Keratinocyte (primary cell): ENCODE results near the gene SAMD4A. TPM values are rescaled to one million over a fixed set of nuclear protein-coding genes. Genes with fewer than 3 reads are reported as not detected.
"Not testable (repeated sequence)": the region's sequence is repeated elsewhere in the genome, so short reads cannot be mapped to it uniquely, and the experiment has no call there.

Source experiments
- DNase-seq: peaks from one replicate; pipeline ENCODE4 v3.0.0-alpha.2; 2011; ENCODE audit warnings: low read depth, missing footprints, low spot score
- FAIRE-seq: peaks from 2 replicates; lab custom pipeline; 2011; peaks lifted over from hg19 to GRCh38; lab: Jason Lieb, UNC
- H2AFZ ChIP-seq: 2 replicates; pipeline ENCODE4 v1.6.0; 2012; ENCODE audit warnings: low read length, control low read depth, inconsistent platforms; ENCODE audit not compliant: control insufficient read depth
- H3K27ac ChIP-seq: 2 replicates; pipeline ENCODE4 v1.5.1; 2011; ENCODE audit warnings: low read length; ENCODE audit not compliant: control insufficient read depth, insufficient read depth
- H3K27me3 ChIP-seq: 3 replicates; pipeline ENCODE4 v1.6.0; 2011; ENCODE audit warnings: low read length; ENCODE audit not compliant: control insufficient read depth, insufficient read depth; ENCODE audit errors: extremely low read depth
- H3K36me3 ChIP-seq, 2 experiments: 2 replicates in 1 of 2; 3 replicates in 1 of 2; pipeline ENCODE4 v1.5.1; 2011; ENCODE audit warnings: low read length in 2 of 2, mild to moderate bottlenecking in 1 of 2; ENCODE audit not compliant: control insufficient read depth in 2 of 2, insufficient read depth in 2 of 2; ENCODE audit errors: extremely low read depth in 1 of 2
- H3K4me1 ChIP-seq: 3 replicates; pipeline ENCODE4 v1.5.1; 2011; ENCODE audit warnings: low read length; ENCODE audit not compliant: control insufficient read depth, insufficient read depth; ENCODE audit errors: extremely low read depth
- H3K4me2 ChIP-seq: 3 replicates; pipeline ENCODE4 v1.6.0; 2011; ENCODE audit warnings: low read depth, low read length; ENCODE audit not compliant: control insufficient read depth, insufficient read depth; ENCODE audit errors: extremely low read depth
- H3K4me3 ChIP-seq, 3 experiments: fragments of 200-600 bp in 1 of 3; sonication (generic) in 1 of 3; 2 replicates in 2 of 3; 3 replicates in 1 of 3; pipeline ENCODE4 v1.5.1; 2011 to 2016; ENCODE audit warnings: low read length in 3 of 3, mild to moderate bottlenecking in 3 of 3, control low read depth in 2 of 3, inconsistent platforms in 1 of 3, low read depth in 1 of 3, mixed read lengths in 1 of 3, mixed run types in 1 of 3, moderate library complexity in 1 of 3; ENCODE audit not compliant: control insufficient read depth in 2 of 3, insufficient read depth in 2 of 3; ENCODE audit errors: extremely low read depth in 1 of 3
- H3K79me2 ChIP-seq: 2 replicates; pipeline ENCODE4 v1.6.0; 2012; ENCODE audit warnings: low read length; ENCODE audit not compliant: control insufficient read depth, insufficient read depth
- H3K9ac ChIP-seq: 3 replicates; pipeline ENCODE4 v1.6.0; 2011; ENCODE audit warnings: low read length; ENCODE audit not compliant: control insufficient read depth, insufficient read depth; ENCODE audit errors: extremely low read depth
- H3K9me1 ChIP-seq: 3 replicates; pipeline ENCODE4 v1.6.0; 2011; ENCODE audit warnings: low read length; ENCODE audit not compliant: control insufficient read depth, insufficient read depth; ENCODE audit errors: extremely low read depth
- H3K9me3 ChIP-seq: 2 replicates; pipeline ENCODE4 v1.5.1; 2012; ENCODE audit warnings: low read depth, low read length; ENCODE audit not compliant: control insufficient read depth
- H4K20me1 ChIP-seq: 3 replicates; pipeline ENCODE4 v1.6.0; 2011; ENCODE audit warnings: low read length; ENCODE audit not compliant: control insufficient read depth, insufficient read depth; ENCODE audit errors: extremely low read depth
- EZH2 ChIP-seq: IDR thresholded peaks from one replicate; pipeline ENCODE4 v1.6.1; 2012; ENCODE audit warnings: inconsistent platforms, mild to moderate bottlenecking, low read length, moderate library complexity
- dilution Hi-C: fragments of 300-500 bp; cut with MboI; formaldehyde crosslinking; loops from one replicate; pipeline ENCODE4 v1.7.0; 2020; ENCODE audit warnings: low sequenced_read_pairs; ENCODE audit not compliant: extremely low pct_ligation_motif_present
- polyA plus RNA-seq, 5 experiments: library from polyadenylated mRNA; depleted of rRNA in 3 of 5; stranded (reverse) in 3 of 5; stranded (forward) in 1 of 5; unstranded in 1 of 5; fragments of >200 nt; gene quantifications; 1 replicate in 1 of 5; 2 replicates in 3 of 5; 3 replicates in 1 of 5; pipeline versions ENCODE4 v1.2.1 to v1.2.3, GENCODE V29; 2011 to 2012; ENCODE audit warnings: missing spikeins in 2 of 5, low read depth in 1 of 5, low replicate concordance in 1 of 5

Gene SAMD4A
- polyA plus RNA-seq, 1 donor (not counting 4 experiments of a cell fraction or from before 2014, with no cell fraction given) = 16.2 TPM

DNA sequence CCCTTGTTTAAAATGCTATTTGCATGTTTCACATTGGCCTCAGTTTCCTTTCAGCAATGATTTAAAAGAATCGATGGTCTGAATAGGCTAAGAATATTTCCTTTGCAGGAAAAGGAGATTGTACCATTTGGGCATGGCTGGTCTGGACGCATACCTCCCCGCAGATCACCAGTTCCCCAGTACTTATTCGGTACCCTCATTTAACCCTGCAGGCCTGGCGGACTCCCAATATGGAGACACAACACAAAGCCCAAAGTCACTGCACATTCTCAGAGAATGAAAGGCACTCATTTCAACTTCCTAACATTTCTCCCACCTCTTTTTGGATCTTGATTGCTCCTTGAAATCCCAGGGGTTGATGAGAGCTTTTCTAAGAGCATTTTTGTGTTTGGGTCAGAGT is 182.8 kb downstream of the SAMD4A start:
- Histone ChIP-seq H3K27me3 (no peaks in the 10 kb centered on the region), H3K9ac (no peak overlapping the region), H4K20me1 (no peaks in the 10 kb centered on the region), H3K36me3 (peaks cover 22 to 27% of the 10 kb centered on the region in 2 experiments), H2AFZ (no peak overlapping the region), H3K79me2 (no peaks in the 10 kb centered on the region), H3K4me2 (no peak overlapping the region), H3K4me3 (no peak overlapping the region), H3K9me3 (no peaks in the 10 kb centered on the region), H3K27ac (no peak overlapping the region), H3K4me1 (no peaks in the 10 kb centered on the region), H3K9me1 (no peaks in the 10 kb centered on the region)
- DNase-seq (no peak), FAIRE-seq (no peak)
- TF ChIP-seq EZH2 = no peak
- dilution Hi-C loops = no loop called here

DNA sequence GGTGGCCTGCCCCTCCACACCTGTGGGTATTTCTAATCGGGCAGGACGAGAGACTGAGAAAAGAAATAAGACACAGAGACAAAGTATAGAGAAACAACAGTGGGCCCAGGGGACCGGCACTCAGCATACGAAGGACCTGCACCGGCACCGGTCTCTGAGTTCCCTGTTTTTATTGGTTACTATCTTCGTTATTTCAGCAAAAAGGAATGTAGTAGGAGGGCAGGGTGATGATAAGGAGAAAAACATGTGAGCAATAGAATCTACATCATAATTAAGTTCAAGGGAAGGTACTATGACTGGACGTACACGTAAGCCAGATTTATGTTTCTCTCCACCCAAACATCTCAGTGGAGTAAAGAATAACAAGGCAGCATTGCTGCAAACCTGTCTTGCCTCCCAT is 185.7 kb downstream of the SAMD4A start:
- H4K20me1 ChIP-seq, DNase-seq, H3K4me3 ChIP-seq, H3K9me3 ChIP-seq, H2AFZ ChIP-seq, H3K4me1 ChIP-seq, dilution Hi-C loops, H3K9ac ChIP-seq, H3K27ac ChIP-seq, H3K27me3 ChIP-seq, H3K79me2 ChIP-seq, H3K4me2 ChIP-seq, FAIRE-seq, H3K9me1 ChIP-seq: not testable (repeated sequence)
- peaks cover 22 to 24% of the 10 kb centered on the region in 2 experiments for H3K36me3 ChIP-seq

DNA sequence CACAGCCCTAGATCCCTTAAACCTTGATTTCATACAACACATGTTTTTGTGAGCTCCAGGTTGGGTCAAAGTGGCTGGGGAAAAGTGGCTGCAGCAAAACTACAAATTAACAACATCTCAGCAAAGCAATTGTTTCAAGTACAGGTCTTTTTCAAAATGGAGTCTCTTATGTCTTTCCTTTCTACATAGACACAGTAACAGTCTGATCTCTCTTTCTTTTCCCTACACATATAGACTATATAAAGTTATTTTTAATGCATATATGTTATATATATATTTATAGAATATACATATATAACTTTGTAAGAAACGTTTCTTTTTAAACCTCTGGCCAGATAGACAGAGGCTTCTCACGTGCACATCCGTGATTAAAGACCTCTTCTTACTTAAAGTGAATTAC is 186.5 kb downstream of the SAMD4A start:
- H3K4me3 ChIP-seq, H3K79me2 ChIP-seq, H3K4me1 ChIP-seq, H3K27ac ChIP-seq, DNase-seq, dilution Hi-C loops, FAIRE-seq, H3K9me3 ChIP-seq, H3K4me2 ChIP-seq, H3K27me3 ChIP-seq, H3K9ac ChIP-seq, H4K20me1 ChIP-seq, H3K9me1 ChIP-seq, H2AFZ ChIP-seq: not testable (repeated sequence)
- H3K36me3 ChIP-seq = peaks cover 24 to 25% of the 10 kb centered on the region in 2 experiments
